GM21528 (cell line): ENCODE results near the gene TIAM1.

ENCODE experiments used
- ATAC-seq: cut with Tn5 transposase; IDR thresholded peaks from one replicate; pipeline ENCODE4 v1.9.1; 2021; ENCODE audit warnings: mild to moderate bottlenecking, moderate library complexity; ENCODE audit not compliant: unreplicated experiment, low FRiP score

TIAM1 gene

GRCh38 chr21:31293986-31294385, 50.1 kb downstream of the TIAM1 start:
- no peak for ATAC-seq

DNA sequence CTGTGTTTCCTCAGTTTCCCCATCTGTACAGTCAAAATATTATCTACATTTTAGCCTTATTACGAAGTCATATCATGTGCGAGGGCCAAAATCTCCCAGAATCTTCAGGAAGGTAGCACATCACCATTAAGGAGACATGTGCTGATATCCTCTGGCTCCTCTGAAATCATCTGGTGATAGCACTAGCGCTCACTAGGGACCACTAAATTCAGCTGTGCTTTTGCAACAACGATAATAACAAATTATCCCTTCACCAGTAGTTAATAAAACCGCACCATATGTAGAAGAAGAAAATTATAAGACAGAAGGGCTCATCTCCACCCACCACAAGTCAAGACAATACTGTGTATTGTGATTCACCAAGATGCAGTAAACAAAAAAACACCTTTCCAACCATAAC, 53.3 kb downstream of the TIAM1 start:
- ATAC-seq: no peak

- no peak for ATAC-seq
These were observed 54.4 kb downstream of the TIAM1 start for GRCh38 chr21:31289702-31290101.

- ATAC-seq: no peak
These were observed 55.9 kb downstream of the TIAM1 start for GRCh38 chr21:31288191-31288590.

- ATAC-seq: no peak
These were observed 56.9 kb downstream of the TIAM1 start for GRCh38 chr21:31287201-31287600.

DNA sequence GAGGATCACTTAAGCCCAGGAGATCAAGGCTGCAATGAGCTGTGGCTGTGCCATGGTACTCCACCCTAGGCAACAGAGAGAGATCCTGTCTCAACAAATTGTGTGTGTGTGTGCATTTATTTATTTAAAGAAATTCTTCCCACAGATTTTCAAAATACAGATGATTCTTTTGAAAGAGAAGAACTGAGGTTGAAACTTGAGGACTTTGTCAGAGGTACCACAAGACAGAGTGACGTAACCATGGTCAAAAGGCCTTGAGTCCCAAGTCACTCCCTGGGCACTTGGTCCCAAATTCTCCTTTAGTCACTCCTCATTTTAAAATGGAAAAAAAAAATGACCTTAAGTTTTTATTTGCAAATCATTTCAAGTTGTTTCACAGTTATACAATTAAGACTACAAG, 57.4 kb downstream of the TIAM1 start:
- no peak for ATAC-seq

- ATAC-seq: no peak
These were observed 59.2 kb downstream of the TIAM1 start for GRCh38 chr21:31284797-31285397.

- no peak for ATAC-seq
These were observed 61.0 kb downstream of the TIAM1 start for GRCh38 chr21:31283025-31283424.

GRCh38 chr21:31282095-31282709, 61.9 kb downstream of the TIAM1 start:
- no peak for ATAC-seq

GRCh38 chr21:31281561-31281960, 62.5 kb downstream of the TIAM1 start:
- no peak for ATAC-seq

DNA sequence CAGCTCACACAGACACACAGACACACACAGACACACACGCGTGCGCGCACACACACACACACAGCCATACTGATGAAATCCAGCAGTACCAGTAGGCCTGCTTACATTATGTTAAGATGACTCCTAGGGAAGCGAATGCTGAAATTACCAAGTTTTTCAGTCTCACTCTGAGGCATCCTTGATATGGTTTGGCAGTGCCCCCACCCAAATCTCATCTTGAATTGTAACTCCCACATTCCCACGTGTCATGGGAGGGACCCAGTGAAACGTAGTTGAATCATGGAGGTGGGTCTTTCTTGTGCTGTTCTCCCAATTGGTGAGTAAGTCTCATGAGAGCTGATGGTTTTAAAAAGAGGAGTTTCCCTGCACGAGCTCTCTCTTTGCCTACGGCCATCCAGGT, 64.1 kb downstream of the TIAM1 start:
- ATAC-seq: no peak

DNA sequence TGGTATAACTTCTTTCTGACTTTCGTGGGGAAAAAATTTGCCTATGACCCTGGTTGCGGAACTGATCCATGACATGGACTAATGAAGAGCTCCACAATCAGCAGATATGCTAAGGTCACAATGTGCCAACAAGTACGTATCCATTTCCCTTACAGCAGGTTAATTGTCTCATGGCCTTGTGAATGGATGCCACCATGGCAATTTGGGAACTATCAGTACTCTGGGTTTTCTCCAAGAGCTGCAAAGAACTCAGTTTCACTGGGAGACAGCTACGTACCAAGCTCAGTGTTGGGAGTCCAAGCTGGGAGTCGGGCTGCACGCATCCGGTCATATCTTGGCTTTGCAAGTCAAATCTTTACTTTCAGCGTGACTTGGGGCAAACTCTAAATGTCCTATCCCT, 64.8 kb downstream of the TIAM1 start:
- ATAC-seq: no peak

- ATAC-seq: no peak
These were observed 65.4 kb downstream of the TIAM1 start for GRCh38 chr21:31278511-31279130.

GRCh38 chr21:31276663-31277062, 67.4 kb downstream of the TIAM1 start:
- no peak for ATAC-seq

- no peak for ATAC-seq
These were observed 68.2 kb downstream of the TIAM1 start for GRCh38 chr21:31275901-31276300.

DNA sequence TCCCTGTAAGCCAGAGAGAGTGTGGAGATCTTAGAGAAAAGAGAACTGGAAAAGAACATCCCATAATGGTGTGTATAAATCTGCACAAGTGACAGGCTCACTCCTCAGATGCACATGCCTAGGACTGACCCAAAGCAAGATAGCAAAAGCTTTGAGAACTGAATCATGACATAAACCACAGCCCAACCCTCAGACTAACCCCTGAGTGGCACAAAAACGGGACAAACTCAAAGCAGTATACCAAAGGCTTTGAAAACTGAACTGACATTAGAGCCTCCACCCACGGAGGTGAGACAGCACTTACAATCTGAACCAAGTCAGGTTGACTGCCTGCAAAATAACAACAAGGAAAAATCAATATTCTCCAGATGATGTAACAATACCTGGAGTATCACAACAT, 70.8 kb downstream of the TIAM1 start:
- no peak for ATAC-seq

GRCh38 chr21:31268090-31268489, 76.0 kb downstream of the TIAM1 start:
- no peak for ATAC-seq

DNA sequence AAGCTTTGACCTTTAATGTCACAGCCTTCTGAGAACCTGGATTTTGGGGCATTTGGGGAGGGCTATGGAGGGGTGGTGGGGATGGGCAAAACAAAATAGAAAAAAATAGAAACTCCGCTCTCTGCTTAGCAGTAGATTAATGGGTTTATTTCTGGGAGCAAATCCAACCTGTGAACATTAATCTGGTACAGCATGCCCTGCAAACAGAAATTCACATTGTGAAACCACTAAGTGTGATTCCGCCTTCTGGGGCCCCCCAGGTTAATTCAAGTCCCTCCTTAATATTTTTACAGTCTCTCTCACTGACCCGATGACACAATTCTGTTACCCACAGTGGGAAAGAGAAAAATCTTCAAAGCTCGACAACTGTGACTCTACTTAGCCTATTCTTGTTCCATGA, 76.4 kb downstream of the TIAM1 start:
- ATAC-seq: no peak

DNA sequence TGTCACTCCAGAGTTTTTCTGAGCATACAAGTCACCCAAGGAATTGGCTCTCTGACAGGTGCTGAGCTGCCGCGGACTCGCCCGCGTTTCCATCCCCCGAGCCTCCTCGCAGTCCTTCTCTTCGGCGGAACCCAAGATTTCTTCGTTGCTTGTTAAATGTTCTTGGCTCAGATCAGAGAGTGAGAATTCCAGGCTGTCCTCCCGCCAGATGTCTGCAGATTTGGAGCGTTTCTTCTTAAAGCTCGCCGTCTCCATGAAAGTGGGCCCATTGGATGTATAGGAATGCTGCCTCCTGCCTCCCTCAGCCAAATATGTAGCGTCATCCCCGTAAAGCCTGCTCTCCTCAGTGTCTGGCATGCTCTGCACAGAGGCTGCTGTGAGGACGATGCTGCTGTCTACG, 77.8 kb downstream of the TIAM1 start:
- ATAC-seq: no peak

GRCh38 chr21:31265366-31266013, 78.6 kb downstream of the TIAM1 start:
- ATAC-seq: no peak

- ATAC-seq: no peak
These were observed 79.5 kb downstream of the TIAM1 start for GRCh38 chr21:31264574-31264973.

GRCh38 chr21:31262728-31263127, 81.3 kb downstream of the TIAM1 start:
- no peak for ATAC-seq
